NCI-H2171 treated with DMSO at 0.1 percent for 48 hours (cell line): ENCODE results near the gene FGD5.
A peak's percentile ranks its signal among the peaks of the same experiment; 100 is the strongest.

Experiments
- DNase-seq: peaks from one replicate; lab custom pipeline; 2025; lab: John Stamatoyannopoulos, UW

FGD5 gene, protein sequence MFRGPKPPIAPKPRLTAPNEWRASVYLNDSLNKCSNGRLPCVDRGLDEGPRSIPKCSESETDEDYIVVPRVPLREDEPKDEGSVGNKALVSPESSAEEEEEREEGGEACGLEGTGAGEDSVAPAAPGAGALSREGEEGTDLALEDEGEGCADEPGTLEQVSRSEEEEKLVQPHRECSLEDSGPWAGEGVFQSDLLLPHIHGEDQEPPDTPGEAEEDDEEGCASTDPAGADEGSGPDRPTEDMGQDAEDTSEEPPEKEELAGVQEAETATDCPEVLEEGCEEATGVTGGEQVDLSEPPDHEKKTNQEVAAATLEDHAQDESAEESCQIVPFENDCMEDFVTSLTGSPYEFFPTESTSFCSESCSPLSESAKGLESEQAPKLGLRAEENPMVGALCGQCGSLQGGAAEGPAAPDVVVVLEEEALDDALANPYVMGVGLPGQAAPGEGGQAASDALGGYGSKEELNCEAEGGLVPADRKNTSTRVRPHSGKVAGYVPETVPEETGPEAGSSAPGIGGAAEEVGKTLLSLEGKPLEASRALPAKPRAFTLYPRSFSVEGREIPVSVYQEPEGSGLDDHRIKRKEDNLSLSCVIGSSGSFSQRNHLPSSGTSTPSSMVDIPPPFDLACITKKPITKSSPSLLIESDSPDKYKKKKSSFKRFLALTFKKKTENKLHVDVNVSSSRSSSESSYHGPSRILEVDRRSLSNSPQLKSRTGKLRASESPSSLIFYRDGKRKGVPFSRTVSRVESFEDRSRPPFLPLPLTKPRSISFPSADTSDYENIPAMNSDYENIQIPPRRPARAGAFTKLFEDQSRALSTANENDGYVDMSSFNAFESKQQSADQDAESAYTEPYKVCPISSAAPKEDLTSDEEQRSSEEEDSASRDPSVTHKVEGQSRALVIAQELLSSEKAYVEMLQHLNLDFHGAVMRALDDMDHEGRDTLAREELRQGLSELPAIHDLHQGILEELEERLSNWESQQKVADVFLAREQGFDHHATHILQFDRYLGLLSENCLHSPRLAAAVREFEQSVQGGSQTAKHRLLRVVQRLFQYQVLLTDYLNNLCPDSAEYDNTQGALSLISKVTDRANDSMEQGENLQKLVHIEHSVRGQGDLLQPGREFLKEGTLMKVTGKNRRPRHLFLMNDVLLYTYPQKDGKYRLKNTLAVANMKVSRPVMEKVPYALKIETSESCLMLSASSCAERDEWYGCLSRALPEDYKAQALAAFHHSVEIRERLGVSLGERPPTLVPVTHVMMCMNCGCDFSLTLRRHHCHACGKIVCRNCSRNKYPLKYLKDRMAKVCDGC (N-terminal part only)

DNA sequence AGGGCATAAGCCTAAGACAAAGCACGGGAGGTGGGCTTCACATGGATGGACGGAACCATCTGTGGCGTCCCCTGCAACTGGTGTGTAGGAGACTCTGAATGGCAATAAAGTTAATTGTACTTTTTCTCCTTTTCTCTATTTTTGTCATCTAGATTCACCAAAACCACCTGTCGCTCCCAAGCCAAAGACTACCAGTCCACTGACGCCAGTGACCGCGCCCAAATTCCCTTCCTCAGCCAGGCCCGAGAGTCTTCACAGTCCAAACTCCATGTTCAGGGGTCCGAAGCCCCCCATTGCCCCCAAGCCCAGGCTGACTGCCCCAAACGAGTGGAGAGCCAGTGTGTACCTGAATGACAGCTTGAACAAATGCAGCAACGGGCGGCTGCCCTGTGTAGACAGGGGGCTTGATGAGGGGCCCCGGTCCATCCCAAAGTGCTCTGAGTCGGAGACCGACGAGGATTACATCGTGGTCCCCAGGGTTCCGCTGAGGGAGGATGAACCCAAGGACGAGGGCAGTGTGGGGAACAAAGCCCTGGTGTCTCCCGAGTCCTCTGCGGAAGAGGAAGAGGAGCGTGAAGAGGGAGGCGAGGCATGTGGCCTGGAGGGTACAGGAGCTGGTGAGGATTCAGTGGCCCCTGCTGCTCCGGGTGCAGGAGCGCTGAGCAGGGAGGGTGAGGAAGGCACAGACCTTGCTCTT is at the start of gene FGD5:
Gene FGD5 (plus strand): TSS at position 159 of the 697 bp plus-strand sequence. CDS start 110 bp downstream, at position 269.
- DNase-seq: no peak

DNA sequence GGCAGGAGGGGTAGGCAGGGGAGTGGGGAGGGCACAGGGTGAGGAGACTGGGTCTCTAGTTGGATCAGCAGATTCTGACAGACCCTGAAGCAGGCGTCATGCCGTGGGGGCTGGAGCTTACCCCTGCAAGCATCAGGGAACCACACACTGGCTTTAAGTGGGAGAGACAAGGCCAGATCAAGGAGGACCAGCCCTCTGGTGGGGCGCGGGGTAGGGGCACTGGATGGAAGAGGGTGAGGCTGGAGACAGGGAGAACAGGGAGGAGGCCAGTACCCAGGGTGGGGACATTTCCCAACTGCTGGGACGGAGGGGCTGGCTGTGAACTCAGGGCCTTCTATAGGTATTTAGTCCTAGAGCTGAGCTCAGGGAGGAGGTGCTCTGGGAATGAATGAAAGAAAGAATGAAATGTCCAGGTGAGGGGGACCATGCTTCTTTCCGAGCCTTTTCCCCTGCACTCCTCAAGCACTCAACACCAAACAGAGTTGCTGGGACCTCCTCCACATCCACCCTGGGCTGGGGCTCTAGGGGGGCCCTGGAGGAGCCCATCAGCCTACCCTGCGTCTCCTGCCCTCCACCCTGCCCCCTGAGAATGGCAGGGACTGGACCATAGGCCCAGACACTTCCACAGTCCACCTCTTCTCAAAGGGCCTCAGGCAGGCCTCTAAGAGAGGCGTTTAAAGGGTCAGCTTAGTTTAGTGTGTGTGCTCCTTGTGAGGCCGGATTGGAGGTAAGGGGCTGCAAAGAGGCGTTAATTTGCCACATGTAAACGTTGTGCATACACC is 49.0 kb upstream of the FGD5 start:
- no peak for DNase-seq

DNA sequence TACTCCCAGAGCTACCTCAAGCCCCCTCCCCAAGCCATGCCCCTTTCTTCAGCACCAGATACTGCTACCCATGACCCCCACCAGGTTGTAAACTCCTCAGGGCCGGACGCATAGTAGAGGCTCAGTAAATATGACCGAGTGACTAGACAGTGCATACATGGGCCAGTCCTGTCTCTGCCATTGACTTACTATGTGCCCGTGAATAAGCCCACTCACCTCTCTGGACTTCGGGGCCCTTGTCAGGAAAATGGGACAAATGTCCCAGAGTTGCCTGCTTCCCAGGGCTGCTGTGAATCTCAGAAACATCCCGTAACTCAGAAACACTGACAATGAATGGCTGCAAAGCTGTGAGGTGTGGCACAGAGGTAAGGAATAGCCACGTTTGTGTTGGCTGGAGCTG is 48.2 kb upstream of the FGD5 start:
- no peak for DNase-seq

DNA sequence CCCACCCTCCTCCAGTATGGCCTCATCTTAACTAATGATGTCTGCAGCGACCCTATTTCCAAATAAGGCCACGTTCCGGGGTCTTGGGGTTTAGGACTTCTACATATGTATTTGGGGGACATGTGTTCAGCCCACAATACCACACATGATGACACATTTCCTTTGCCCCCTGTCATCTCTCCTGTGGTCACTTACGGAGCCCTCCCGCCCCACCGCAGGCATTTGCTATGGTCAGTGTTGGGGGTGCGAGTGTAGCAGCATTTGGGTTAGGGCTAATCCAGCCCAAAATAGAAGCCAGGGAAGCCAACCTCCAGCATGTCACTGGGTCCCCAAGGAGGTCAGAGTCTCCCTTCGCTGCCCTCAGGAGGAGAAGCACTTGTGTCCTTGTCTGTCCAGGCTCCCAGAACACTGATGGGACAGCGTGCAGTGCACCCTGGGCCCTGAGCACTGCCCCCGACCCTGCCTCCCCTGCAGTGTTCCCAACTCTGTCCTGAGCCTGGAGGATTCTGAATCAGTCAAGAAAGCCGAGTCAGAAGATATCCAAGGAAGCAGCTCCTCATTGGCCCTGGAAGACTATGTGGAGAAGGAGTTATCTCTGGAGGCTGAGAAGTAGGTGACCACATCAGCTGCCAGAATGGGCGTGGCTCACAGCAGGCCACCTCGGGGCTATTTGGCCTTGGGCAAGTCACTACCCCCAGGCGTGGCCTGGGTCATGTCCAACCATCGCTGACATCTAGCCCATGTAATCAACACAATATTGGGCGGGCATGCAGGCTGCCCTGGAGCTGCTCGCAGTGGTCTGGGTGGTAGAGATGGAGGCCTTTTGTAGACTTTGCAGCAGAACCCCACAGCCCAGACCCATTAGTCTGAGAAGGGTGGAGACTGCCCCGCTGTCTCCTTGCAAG is 46.9 kb upstream of the FGD5 start:
- no peak for DNase-seq

DNA sequence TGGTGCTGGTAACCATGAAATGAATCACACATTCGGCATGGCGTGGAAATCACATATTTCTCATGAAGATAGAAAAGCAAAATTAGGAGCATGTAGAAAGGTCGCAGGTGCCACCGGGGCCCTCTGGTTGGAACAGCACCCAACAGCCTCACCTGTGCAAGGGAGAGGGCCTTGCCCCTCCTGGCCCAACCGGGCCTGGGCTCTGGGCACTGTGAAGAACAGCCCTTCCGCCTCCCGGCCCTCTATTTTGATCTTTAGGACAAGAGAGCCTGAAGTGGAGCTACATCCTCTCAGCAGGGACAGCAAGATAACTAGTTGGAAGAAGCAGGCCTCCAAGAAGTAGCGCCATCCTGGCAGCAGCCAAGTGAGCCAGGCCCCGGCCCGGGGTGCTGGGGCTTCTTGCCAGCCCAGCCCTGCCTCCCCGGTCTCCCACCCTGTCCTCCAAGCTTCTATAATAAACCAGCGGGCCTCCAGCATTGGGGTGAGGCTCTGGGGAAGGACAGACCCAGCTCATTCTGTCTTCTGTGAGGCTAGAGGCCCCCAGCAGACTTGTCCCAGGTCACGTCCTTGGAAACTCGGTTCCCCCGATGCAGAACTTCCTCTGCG is 46.1 kb upstream of the FGD5 start:
- no peak for DNase-seq

DNA sequence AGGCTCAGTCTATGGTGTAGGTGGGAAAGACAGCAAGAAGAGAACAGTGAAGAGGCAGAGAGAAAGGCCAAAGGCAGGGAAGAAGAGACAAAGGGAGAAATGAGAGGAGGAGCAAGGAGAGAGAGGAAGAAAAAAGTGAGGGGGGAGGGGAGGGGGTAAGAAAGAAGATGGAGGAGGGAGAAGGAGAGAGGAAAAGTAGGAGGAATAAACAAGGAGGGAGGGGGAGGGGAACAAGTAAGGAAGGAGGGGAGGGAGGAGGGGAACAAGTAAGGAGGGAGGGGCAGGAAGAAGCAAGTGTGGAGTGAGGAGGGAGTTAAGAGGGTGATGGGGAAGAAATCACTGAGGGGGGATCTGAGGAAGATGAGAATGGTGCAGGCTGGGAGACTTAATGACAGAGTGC is 45.5 kb upstream of the FGD5 start:
- DNase-seq: no peak

DNA sequence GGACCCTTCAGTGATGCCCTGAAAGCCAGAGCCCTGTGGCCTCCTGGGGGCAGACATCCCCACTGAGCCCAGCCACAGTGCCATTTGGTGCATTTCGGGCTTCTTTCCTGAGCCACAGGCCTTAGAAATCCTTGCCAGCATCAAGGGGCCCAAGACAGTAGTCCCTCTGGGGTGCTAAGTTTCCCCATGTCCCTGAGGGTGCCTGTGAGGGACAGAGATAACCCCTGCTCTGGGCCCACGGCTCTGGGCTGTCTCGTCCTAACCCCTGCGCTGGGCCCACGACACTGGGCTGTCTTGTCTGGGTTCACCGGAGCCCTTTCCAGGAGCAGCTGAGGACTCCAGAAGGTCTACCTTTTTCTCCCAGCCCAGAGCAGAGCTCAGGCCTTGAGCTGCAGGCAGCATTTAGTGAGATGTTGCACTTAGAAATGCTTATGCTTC is 45.1 kb upstream of the FGD5 start:
- DNase-seq: no peak

DNA sequence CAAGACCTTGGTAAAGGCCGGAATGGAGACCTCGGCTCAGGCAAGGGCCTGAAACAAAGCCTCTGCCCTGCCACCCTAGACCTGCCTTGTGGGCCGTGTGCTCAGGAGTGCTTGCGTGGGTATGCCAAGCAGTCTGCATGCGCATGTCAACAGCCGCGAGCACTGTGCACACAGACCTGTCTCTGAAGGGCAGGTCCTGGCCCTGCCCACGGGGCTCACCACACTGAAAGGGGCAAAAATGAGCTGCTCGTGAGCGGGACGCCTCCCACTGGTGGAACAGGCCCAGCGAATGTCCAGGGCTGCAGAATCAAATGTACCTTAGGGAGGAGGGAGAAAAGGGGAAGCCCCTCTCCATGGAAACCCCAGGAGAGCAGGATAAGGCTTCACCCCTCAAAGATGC is 44.3 kb upstream of the FGD5 start:
- DNase-seq: no peak

DNA sequence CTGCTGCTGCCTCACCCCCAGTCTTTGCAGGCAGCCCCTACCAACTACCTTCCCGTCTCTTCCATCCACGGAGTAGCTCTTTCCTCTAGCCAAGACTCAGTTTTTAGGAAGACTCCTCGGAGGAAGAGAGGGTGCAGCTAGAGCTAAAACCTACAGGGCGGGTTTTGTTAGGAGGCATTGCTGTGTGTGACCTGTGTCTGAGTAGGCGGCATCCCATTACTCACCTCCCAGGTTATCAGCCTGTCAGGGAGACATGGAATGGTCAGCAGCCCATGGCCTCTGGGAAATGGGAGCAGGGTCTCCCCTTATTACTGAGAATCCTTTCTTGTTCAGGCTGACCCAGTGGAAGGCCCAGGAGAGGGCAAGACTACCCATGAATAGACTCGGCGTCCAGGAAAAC is 43.8 kb upstream of the FGD5 start:
- no peak for DNase-seq

DNA sequence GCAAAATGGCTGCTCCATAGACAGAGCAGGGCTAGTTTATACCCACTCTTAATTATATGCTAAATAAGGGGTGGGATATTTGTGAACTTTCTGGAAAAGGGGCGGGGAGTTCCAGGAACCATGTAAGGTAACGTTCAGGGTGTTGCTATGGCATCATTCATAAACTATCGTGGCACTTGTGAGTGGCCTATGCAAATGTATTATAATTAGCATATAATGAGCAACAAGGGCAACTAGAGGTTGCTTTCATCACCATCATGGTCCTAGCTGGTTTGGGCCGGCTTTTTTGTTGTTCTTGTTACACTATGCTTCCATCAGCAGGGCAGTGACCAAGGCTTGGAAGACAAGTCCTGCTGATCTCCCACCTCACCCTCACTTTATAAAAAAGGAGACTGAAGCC is 43.2 kb upstream of the FGD5 start:
- DNase-seq: no peak

DNA sequence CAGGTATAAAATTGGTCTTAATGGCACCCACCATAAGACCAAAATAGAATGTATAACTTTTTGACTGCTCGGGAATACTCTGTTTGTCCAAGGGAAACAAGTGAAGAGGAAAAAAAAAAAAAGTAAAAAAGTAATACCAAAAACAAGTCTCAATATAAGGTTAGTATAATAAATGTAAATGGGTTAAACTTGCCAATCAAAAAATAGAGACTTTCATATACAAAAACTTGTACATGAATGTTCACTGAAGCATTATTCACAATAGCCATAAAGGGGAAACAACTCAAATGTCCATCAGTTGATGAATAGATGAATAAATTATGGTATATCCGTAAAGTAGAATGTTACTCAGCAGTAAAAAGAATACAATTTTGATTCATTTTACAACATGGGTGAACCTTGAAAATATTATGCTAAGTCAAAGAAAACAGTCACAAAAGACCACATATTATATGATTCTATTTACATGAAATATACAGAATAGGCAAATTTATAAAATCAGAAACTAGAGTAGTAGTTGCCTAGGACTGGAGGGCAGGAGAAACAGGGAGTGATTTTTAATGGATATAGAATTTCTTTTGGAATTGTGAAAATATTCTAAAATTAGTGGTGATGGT is 39.6 kb upstream of the FGD5 start:
- no peak for DNase-seq

DNA sequence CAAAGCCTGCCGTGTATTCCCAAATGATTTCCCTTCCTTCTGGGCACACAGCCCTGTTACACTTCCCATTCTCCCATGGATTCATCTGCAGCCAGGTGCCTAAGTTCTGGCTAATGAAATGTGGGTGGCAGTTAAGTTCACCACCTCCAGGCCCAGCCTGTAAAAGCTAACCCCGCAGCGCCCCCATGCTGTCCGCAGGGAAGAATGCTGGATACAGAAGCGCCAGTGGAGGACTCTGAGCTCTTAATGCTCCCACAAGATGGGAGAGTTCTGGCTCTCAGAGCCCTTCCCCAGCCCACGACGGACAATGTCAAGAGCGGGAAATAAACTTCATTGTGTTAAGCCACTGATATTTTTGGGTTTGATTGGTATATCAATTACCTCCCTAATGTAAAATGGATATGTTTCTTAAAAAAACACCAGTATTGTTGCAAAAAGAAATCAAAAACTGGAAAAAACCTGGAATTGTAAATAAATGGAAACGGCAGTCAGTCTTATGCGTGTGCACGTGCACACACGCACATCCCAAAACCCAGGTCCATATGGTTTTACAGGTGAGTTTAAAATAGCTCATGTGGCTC is 37.7 kb upstream of the FGD5 start:
- DNase-seq: no peak

DNA sequence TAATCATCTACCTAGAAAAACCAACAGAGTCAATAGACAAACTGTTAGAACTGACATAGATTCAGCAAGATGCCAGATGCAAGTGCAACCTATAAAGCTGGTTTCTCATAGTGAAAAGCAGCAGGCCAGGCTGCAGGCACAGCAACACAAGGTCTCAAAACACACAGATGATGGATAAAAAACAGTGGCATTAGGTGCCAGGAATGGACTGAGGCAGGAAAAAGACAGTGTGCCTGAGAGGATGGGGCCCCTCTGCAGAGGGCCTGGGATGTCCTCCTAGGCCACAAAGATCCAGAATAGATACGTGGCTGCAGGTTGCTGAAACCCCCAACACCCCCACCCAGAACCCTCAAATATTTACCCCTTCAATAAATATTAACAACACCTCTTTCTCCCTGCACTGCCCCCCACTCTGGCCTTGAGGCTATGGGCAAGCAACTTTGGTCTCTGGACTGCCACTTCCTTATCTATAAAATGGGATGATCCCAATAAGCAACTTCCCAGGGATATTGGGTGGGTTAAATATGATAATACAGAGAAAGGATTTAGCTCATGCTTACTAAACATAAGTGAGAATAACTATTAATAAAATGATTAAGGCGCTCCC is 35.2 kb upstream of the FGD5 start:
- no peak for DNase-seq

DNA sequence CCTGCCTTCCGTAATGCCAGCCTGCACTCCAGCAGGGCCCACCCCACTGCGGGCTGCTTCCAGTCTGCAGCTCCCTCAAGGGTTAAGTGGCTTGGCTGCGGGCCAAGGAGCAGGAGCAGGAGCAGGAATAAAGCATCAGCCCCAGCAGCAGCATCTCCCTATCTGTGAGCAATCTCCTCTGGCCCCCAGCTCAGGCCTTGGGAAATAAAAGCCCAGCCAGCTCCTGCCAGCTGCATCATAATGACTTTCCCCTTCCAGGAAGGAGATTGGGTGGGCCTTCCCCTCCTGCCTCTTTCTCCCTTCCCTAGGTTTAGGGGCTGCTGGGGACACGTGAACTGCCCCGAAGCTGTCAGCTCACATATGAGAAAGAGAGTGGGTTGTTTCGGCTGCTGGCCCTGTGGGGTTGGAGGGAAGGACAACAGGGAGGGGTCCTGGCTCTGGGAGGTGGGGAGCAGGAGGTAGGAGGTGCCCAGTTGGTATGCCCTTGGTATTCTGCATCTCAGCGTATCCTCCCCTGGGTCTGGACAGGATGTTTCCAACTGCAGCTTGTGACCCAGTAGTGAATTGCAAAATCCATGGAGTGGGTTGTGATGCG is 34.6 kb upstream of the FGD5 start:
- peak; percentile 40 for DNase-seq

DNA sequence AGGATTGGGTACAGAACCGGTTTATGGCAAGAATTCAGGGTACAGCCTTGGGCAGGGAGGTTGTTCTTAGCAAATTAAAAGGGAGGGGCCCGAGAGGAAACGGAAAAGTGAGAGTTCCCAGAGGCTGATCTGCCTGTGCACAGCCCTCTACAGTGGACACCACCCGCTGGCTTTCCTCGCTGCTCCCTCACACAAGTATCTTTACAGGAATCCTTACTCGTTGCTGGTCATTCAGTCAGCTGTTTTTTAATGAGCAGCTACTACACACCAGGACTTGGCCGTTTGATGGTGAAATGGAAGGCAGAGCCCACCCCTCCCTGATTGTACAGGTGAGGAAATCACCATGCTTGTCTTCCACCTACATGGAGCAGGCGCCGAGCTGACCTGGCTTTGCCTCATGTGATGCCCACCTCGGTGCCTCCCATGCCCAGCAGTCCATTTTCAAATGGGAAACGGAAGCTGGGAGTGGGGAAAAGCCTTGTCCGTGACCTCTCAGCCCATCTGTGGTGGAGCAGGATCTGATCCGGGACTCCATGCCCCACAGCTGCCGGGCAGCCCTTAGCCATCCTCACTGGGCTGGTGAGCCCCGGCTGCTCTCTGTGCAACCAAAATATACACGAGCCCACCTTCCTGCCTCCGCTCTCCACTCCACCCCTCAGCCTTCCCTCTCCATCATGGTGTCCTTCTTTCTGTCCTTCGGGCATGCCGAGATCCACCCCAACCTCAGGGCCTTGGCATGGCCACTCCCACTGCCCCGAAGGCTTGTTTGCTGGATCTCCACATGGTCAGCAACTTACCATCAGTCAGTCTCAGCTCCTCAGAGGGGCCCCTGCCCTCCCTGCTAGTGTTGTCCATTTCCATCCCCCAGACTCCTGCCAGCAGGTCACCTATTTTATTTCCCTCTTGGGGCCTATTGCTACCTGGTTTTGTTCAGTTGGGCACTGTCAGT is 33.3 kb upstream of the FGD5 start:
- DNase-seq: no peak

DNA sequence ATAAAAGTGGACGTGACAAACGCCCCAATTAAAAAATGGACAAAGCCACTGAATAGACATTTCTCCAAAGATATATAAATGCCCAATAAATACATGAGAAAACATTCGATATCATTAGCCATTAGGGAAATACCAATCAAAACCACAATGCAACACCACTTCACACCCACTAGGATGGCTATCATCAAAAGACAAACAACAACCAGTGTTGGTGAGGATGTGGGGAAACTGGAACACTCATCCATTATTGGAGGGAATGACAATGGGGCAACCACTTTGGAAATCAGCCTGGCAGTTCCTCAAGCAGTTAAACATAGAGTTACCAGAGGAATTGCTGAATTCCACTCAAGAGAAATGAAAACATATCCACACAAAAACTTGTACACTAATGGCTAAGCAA is 32.4 kb upstream of the FGD5 start:
- DNase-seq: no peak

DNA sequence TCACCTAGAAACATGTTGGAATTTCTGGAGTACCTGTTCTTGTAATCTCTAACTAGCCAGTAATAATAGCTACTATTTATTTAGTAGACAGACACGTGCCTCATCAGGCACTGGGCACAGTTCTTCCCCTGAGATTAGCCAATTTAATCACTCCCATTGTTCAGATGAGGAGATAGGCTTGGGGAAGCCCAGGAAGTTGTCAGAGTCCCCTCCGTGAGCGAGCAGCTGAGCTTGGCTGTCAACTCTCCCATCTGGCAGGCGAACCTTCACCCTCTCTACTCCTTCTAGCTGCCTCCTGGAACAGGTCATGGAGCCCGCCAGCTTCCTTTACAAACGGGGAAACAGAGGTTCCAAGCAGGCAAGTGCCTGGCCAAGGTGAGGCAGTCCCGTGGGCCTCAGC is 31.1 kb upstream of the FGD5 start:
- DNase-seq: peak; percentile 4
